GM18861 (cell line): ENCODE data around the gene ACTL6B.
"Not testable (repeated sequence)": the region's sequence is repeated elsewhere in the genome, so short reads cannot be mapped to it uniquely, and the experiment has no call there.

Experiments used
- ATAC-seq: cut with Tn5 transposase; IDR thresholded peaks from one replicate; pipeline ENCODE4 v1.9.1; 2021; ENCODE audit not compliant: unreplicated experiment

ACTL6B gene

DNA sequence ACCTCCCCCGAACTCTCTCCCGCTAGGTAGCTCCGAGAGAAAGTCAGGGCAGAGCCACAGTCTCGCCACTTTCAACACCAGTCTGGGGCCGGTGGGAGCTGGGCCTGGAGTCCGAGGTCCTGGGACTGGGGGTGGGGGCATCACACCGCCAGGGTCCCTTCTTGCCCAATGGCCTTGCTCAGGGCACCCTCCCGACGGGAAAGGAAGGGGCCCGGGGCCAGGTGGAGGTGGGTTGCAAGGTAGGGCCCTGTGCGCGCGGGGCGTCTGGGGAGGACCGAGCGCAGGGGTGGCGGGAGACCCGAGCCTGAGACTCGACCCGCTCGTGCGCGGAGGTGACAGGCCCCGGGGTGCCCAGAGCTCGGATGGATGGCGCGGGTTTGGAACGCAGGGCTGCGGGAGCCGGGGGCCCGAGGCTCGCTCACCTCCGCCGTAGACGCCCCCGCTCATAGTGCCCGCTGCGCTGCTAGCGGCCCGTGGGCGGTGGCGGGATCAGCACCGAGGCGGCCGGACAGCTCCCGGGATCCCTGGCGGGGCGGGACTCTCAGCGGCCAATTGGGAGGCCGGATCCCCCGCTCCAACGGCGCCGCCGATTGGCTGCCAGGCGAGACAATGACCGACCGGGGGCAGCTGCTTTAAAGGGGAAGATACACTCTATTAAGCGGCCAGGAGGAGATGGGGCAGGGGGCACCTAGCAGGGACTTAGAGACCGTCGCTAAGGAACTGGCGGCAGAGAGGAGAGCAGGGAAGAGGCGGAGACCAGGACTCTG, at the start of gene ACTL6B:
TSS of gene ACTL6B (minus strand) at position 541 of the 767 bp plus-strand sequence. CDS start at position 447, 94 bp downstream.
- ATAC-seq: no peak

DNA sequence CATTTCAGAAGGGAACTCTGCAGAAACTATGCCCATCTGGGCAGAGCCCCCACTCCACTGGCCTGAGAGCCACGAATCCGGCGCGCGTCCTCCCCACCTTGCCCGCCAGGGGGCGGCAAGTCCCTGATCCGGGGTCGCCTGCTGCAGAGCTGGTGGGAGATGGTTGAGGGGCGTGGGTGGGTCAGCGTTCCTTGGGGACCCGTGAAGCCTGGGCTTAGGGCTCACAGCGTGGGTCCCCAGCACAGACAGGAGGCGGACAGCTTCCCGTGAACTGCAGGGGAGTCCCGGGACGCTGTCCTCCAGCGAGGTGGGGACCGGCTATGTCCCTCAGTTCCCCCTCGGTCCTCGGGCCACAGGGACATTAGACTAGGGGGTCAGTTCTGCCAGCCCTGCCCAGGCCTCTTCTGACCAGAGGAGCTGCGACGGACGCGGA, 49.1 kb upstream of the ACTL6B start:
- ATAC-seq: peak; percentile 61

DNA sequence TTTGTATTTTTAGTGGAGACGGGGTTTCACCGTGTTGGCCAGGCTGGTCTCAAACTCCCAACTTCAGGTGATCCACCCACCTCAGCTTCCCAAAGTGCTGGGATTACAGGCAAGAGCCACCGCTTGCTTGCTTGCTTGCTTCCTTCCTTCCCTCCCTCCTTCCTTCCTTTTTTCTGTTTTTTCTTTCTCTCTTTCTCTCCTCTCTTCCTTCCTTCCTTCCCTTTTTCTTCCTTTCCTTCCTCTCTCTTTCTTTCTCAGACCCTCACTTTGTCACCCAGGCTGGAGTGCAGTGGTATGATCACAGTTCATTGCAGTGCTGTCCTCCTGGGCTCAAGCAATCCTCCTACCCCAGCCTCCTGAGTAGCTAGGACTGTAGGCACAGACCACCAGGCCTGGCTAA, 44.8 kb upstream of the ACTL6B start:
- ATAC-seq: not testable (repeated sequence)

DNA sequence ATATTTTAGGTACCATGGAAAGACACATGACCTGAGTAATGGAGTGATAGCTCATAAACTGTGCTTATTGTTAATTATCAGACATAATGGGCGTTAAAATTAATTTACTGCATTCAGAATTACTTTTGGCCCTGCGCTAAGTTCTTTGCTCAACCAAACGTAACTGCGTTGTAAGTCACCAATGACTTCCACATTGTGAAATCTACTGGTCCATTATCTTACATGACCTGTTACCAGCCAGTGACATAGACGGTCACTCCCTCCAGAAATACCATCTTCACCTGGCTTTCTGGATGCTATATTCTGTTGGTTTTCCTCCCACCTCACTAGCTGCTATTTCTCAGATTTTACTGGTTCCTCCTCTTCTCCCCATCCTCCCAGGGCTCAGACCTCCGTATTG, 42.8 kb upstream of the ACTL6B start:
- no peak for ATAC-seq

DNA sequence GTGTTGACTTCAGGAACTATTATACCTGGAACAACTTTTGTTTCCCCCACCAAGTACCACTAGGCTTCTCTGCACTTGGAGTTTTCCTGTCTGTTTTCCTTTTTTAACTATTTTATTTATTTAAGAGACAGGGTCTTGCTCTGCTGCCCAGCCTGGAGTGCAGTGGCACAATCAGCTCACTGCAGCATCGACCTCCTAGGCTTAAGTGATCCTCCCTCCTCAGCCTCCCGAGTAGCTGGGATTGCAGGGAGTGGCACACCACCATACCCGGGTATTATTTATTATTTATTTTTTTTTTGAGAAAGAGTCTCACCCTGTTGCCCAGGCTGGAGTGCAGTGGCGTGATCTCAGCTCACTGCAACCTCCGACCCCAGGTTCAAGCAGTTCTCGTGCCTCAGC, 39.9 kb upstream of the ACTL6B start:
- ATAC-seq: no peak

DNA sequence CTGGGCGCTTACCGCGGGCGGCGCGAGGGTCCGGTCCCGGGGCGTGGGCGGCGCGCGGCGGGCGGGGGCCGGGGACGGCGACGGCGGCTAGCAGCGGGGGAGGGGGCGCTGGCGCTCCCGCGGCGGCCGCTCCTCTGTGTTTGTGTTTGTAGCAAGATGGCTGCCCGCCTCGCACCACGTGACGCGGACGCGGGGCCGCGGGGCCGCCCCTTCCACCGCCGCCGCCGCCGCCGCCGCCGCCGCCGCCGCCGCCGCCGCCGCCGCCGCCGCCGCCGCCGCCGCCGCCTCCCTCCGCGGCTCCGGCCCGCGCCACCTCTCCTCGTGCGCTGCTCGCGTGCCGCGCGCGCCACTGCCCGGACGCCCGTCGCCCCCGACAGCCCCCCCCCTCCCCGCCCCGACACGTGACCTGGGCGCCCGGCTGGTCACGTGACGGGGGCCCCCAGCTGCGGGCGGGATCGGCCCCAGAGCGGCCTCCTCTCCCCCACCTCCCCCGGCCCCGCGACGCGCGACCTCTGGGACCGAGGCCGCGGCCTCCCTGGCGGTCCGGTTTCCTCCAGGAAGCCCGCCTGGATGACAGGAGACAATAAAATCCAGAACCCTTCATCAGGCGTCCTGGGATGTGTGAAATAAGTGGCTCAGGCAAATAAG, 38.0 kb upstream of the ACTL6B start, which contains the start of gene GIGYF1:
TSS of gene GIGYF1 (minus strand) at position 153 of the 648 bp plus-strand sequence. CDS start 6,012 bp downstream, outside the sequence.
- no peak for ATAC-seq

DNA sequence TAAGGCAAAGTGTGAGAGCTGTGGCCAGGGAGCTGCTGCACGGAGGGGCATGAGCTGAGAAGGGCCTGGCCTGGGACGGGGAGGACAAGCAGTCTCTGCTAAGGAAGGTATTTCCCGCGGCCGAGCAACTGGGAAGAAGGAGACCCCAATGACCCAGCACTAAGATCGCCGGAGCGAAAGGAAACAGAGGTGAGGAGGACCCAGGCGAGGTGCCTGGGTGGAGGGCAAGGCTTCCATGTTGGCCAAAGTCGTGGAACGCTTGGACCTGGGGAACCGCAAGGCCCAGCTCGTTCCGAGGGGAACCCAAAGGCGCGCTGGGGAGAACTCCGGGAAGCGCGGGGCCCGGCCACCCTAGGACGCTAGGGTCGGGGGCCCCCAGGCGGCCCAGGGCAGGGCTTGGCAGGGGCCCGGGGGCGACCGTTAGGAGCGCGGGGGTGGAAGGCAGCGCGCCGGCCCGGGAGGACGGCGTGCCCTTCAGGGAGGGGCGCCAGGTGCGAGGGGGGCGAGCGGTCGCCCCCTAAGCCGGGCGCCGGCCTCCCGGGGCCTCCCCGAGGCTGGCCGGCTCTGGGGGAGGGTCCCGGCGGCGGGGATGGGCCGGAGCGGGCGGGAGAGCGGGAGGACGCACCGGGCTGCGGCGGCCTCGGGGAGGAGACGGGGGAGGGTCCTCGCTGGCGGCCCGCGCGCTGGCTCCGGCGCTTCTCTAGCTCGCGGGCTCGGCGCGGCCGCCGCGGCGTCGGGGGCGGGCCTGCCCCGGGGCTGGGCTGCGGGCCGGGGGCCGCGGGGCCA, 37.3 kb upstream of the ACTL6B start:
- no peak for ATAC-seq

DNA sequence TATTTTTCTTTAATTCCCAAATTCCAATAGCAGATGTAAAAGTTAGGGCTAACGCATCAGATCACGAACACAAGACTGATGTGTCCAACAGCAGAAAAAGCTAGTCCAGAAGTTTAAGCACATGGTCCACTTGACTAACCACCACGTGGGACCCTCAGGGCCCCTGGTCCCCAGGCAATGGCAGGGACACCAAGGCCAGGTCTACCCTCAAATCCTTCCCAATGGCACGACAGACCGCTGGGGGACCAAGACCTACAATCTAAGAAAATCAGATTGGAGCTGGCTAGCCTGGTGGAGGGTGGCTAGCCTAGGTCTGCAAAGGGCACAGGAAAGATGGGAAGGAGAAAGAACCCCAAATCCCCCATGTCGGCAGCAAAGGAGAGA, 36.3 kb upstream of the ACTL6B start:
- no peak for ATAC-seq

DNA sequence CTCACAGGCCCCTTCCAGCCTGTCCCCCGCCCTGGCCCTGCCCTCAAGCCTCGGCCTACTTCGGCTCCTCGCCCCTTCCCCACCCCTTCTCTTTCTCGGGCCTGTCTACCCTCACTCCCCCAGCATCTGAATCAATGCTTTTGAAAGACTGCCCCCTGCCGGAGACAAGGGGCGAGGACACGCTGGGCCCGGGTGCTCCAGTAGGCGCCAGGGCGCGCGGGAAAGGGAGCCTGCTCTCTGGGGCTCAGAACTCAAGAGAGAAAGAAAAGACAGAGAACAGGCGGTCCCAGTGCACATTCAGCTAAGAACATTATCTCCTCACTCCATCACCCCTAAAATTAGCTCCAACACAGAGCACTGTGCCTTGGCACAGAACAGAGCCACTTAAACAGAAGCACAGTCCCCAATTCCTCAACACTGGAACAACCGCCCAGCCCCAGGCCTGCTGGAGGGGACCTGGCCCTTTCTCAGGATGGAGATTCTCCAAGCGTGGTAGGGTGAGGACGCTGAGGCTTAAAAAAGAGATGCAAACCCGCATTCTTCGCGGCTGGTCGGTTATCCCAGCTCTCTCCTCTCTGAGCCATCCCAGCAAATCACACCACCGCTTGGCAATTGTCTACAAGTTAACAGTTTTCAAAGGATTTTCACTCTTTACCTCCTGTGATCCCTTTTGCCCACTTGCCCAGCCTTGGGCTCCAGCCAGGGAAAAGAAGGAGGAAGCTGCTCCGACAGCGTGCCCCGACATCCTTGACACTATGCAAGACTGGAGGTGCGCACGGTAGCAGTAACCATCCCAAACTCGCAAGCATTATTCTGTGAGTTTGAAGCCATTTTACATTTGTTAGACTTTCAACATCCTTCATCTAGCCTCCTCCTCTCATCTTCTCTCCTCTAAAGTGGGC, 35.7 kb upstream of the ACTL6B start:
- ATAC-seq: peak; percentile 39

DNA sequence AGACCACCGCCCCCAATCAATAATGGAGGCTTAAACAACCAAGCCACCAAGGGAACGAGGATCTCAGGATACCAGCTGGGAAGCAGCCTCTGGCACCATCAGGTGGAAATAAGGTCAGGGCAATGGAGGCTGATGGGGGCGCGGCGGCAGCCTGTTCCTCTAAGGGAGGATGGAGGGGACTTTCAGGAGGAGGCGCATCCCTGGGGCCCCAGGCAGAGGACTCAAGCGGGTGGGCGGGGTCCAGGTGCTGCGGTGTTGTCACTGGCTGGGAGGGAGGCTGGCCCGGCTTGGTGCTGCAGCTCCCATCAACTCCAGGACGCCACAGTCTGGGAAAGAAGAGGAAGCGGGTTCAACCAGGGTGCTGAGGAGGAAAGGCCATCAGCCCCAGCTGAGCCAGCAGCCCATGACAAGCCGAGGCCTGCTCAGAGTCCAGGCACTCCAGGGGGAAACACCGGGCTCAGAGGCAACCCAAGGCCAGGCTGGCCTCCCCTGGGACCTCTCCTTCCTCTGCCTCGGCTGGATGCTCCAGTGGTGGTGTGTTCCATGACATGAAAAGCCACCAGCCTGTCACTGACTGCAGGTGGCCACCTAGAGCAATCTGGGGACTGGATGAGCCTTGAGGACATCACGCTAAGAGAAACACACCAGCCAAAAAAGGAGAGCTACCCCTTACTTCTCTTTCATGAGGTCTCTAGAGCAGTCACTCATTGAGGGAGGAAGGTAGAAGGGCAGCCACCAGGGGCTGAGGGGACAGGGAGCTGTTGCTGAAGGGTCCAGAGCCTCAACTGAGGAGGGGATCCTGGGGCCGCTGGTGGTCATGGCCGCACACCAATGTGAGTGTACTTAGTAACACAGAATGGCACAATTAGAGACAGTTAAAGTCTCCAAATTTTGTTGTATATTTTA, 33.2 kb upstream of the ACTL6B start:
- no peak for ATAC-seq

DNA sequence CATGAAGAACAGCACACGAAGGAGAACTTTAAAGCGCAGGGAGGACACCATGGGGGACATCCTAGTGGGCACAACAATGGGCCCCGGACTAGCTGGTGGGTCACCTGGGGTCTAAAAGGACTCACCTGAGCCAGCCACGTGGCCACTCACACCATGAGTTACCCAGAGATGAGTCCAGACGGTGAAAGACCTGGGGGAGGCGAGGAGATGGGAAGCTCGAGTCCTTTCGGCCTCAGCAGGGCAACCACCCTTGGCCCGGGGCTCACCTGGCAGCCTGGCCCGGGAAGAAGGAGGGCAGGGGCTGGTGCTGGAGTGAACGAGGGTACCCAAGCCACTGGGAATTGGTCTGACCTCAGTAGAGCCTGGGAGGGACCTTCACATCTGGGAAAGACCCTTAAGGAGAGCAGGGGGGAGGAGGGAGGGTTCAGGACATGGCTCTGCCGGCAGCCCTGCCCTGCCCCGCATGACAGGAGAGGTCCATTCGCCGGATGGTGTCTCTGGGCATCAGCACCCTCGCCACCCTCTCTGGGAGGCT, 32.1 kb upstream of the ACTL6B start:
- no peak for ATAC-seq

DNA sequence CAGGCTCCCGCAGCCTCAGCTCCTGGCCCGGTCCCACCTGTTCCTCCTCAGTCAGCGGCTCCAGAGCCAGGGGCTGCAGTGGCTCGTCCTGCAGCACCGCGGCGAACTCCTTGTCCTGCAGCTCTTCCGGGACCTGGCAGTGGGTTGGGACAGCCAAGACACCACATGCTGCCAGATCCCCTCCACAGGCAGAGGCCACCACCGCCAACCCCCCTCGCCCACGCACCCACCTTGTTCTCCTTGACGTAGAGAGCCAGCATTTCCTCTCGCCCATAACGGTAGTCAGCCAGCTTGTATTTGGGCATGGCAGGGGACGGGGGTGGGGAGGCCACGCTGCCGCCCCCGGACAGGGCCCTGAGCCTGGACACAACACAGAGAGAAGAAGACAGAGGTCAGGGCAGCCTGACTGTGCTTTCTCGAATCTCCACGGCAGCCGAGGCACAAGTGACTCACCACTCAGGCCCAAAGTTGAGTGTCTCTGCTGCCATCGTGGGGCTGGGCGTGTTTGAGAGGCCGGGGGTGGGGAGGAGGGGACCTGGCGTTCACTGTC, 31.6 kb upstream of the ACTL6B start:
- ATAC-seq: no peak

DNA sequence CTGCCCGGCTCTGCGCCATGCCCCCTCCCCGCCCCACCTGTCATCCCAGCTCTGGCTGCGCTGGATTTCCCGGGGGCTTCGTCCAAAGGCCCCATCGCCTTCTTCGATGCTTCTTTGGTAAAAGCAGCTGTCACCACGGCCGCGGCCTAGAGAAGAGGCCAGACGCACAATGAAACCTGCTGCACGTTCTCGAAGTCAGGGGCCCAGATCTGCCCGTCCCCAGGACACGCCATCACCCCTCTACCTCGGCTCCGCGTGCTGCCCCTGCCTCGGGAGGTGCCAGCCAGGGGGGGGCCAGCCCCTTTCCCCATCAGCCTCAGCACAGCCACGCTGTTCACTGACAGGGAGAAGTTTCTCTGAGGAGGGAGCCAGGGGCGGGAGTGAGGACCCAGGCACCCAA, 31.0 kb upstream of the ACTL6B start:
- no peak for ATAC-seq

DNA sequence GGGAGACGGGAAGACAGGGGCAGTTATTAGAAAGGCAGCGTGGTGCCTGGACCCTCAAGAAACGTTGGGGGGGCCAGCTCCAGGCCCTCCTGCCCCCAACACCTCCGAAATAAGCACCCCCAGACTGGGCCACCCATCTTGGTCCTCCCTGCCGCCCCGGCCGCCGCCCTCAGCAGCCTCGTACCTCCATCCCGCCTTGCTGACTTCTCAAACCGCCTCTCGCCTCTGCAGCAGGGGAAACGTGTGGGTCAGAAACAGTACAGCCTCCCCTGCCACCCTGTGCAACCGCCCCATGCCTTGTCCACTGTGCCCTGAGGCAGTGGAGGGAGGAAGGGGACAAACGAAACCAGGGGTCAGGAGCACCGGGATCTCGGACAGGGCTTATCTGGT, 30.6 kb upstream of the ACTL6B start:
- ATAC-seq: no peak

DNA sequence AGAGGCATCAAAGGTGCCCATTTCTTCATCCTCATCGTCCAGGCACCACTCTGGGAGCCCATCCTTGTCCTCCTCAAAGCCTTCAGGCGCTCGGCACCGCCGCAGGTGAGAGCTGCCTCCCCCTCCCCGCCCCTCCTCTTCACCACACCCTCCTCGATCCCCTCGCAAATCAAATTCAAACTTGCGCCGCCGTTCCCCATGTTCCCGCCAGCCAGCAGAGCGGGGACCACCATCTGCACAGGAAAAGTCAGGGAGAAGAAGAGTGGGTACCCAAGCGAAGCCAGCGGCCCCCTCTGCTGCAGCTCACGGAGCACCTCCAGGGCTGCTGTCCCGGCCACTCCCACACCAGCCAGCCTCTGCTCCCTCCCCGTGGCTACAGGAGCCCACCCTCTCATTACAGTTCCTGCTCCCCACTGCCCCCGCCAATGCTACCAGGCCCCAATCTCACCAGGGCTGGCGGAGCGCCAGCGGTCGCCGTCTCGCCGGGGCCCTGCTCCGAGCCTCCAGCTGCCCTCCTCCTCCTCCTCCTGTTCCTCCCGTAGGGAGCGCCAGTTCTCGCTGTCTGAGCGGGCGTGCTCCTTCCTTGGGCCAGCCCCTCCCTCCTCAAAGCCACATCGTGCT, 30.1 kb upstream of the ACTL6B start:
- ATAC-seq: no peak

DNA sequence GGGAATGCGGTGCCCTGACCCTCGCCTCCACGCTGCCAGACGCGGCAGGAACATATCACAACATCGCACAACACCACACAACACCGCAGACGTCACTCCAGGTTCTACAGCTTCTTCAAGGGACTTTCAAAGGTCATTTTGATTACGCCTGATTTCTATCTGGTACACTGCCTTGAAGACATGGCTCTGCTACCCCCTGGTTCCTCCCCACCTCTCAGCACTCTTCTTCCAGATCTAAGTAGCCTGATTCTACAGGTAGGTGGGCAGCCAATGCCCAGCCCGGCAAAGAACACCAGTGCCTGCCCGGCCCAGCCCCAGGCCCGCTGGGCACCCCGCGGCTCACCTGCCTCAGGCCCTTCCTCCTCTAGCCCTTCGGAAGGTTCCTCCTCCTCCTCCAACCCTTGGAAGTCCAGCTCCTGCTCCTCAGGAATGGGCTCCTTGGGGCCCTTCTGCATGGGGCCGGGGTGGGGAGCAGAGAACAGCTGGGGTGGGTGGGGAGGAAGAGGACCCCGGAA, 29.4 kb upstream of the ACTL6B start:
- ATAC-seq: no peak

DNA sequence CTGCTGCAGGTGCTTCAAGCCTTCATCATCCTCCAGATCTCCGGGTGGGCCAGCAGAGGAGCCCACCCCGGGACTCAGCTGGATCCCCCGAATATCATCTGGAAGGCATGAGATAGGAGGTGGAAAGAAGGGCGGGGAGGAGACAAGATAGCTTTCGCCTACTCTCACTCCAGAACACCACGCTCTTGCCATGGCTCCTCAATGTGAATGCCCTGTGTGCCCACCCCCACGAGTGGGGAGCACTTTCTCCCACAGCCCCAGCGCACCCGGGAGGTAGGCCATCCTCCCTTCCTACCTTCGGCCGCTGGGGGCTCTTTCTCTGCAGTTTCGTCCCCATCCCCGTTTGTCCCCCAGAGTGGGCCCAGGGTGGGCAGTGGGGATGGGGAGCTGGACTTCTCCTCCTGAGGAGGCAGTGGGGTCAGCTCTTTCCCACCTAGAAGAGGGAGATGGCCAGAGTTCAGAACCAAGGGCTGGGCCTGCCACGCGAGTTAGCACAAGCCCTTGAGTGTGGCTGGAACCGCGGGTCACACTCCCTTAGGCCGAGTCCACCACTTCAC, 28.9 kb upstream of the ACTL6B start:
- no peak for ATAC-seq

DNA sequence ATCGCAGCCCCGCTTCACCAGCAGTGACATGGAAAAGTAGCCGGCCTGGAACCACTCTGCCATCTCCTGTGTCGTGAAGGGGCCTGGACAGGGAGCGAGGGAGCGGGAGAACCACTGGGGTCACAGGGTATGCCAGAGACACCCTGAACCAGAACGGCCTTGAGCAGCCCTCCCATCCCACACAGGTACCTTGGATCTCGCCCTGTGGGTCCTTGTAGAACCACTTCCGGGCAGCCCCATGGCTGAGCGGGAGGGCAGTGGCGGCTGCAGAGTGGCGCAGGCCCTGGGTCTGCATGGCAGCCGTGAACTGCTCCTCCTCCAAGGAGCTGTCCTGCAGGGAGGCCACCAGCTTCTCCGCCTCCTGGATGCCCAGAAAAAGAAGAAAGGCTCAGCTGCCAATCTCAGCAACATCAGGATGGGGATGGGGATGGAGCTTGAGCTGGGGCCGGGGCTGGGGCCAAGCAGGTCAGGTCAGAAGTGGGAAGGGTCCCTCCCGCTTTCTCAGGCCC, 28.3 kb upstream of the ACTL6B start:
- ATAC-seq: no peak
